ENCODE measurements around the gene RHBDL3. TPM values are rescaled to one million over a fixed set of nuclear protein-coding genes. Genes with fewer than 3 reads are reported as not detected.

Gene RHBDL3
- total RNA-seq, 4 donors from 2014 or later = not detected

DNA sequence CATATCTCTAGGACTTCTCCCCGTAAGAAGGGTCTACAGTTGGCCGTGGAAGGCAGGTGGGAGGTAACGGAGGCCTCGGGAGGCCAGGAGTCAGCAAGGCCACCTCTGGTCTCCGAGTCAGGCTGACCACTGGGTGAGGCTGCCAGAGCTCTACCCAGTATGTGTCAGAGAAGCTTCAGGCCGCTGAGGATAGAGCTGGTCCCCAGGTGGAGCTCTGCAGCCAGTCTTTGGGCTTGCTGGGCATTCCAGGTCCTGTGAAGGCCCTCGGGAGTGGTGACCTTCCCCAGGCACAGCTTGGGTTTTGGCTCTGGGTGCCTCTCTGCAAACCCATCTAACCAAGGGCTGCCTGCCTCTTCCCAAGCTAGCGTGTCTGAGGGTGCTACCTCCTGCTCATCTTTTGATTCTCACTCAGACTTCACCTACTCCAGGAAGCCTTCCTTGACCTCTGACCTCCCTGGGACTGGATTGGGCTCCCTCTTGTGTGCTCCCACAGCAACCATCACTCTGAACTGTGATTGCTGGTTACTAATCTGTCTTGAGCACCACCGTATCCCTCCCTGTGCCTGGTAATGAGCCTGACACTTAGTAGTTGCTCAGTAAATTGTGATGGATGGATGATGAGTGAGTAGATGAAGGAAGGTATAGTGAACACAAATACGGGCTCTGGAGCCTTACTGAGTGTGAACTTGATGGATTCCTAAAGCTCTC, 22.3 kb downstream of the RHBDL3 start:
- Histone ChIP-seq H3K4me1 (no peaks in the 10 kb centered on the region), H3K4me3 (no peak overlapping the region), H3K27ac (no peak overlapping the region), H3K36me3 (no peaks in the 10 kb centered on the region), H3K9me3 (no peaks in the 10 kb centered on the region), H3K27me3 (no peaks in the 10 kb centered on the region)
- intact Hi-C loops (cut with DNase I; ENCODE audit: low total_unique reads) (no loop called here), in situ Hi-C loops (cut with MboI; ENCODE audit: low sequenced_read_pairs in 4 of 4) (no loop called here)
- ATAC-seq = no peak
- no peak for TF ChIP-seq POLR2A (IDR thresholded peaks at IDR 0.05)
- TF ChIP-seq, protein P1, sequence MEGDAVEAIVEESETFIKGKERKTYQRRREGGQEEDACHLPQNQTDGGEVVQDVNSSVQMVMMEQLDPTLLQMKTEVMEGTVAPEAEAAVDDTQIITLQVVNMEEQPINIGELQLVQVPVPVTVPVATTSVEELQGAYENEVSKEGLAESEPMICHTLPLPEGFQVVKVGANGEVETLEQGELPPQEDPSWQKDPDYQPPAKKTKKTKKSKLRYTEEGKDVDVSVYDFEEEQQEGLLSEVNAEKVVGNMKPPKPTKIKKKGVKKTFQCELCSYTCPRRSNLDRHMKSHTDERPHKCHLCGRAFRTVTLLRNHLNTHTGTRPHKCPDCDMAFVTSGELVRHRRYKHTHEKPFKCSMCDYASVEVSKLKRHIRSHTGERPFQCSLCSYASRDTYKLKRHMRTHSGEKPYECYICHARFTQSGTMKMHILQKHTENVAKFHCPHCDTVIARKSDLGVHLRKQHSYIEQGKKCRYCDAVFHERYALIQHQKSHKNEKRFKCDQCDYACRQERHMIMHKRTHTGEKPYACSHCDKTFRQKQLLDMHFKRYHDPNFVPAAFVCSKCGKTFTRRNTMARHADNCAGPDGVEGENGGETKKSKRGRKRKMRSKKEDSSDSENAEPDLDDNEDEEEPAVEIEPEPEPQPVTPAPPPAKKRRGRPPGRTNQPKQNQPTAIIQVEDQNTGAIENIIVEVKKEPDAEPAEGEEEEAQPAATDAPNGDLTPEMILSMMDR (IDR thresholded peaks at IDR 0.05 in 4 of 5, conservative IDR thresholded peaks at IDR 0.05 in 1 of 5) = no peak
- DNase-seq = no peak

DNA sequence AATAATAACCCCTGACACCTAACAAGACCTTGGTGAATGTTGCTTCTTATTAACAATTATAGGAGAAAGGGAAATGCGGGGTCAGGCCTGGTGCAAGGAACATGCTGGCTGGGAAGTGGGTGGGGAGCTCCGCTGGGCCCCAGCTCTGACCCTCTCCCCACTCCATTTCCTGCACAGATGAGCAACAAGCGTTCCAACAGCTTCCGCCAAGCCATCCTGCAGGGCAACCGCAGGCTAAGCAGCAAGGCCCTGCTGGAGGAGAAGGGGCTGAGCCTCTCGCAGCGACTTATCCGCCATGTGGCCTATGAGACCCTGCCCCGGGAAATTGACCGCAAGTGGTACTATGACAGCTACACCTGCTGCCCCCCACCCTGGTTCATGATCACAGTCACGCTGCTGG, 23.0 kb downstream of the RHBDL3 start:
- no peak overlapping the region for H3K27ac ChIP-seq

DNA sequence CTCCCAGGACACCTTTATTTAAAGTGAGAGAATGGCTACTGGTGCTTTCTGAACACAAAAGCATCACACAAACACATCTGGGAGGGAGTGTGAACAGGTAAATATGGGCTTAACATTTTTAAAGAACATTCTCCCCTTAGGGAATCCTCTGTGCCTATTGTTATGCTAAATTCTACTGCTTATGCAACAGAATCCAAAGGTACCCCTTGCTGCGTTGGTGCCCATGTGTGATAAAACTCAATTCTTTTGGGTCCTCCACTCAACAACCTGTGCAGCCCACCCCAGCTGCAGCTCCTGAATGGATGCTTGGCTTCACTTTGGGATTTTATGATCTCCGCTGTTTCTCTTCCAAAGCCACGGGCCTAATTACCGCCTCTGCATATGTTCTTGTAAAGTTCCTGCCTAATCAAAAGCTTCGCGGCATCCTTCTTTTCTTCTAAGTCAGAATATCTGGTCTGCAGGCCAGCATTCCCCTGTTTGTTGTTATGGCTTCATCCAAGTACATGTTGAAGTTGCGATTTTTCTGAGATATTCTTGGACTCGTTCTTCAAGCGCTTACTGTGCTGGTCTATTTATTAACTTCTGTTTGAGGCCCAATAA, 23.9 kb downstream of the RHBDL3 start:
- Histone ChIP-seq H3K4me1 (no peaks in the 10 kb centered on the region), H3K9me3 (no peaks in the 10 kb centered on the region), H3K27ac (no peak overlapping the region), H3K27me3 (no peaks in the 10 kb centered on the region), H3K4me3 (no peak overlapping the region), H3K36me3 (no peaks in the 10 kb centered on the region)
- in situ Hi-C loops (cut with MboI; ENCODE audit: low sequenced_read_pairs in 4 of 4) = no loop called here
- TF ChIP-seq, protein P1 (IDR thresholded peaks at IDR 0.05 in 4 of 5, conservative IDR thresholded peaks at IDR 0.05 in 1 of 5) = no peak
- no peak for TF ChIP-seq POLR2A (IDR thresholded peaks at IDR 0.05)
- ATAC-seq (no peak), DNase-seq (no peak)
- intact Hi-C loops (cut with DNase I; ENCODE audit: low total_unique reads) = no loop called here

More for the DNA sequence above, 23.0 kb downstream of the RHBDL3 start:
- TF ChIP-seq, protein P1 (IDR thresholded peaks at IDR 0.05 in 4 of 5, conservative IDR thresholded peaks at IDR 0.05 in 1 of 5) = no peak
- no peak for TF ChIP-seq POLR2A (IDR thresholded peaks at IDR 0.05)
- Histone ChIP-seq H3K9me3 (no peaks in the 10 kb centered on the region), H3K4me3 (no peak overlapping the region), H3K4me1 (no peaks in the 10 kb centered on the region), H3K36me3 (no peaks in the 10 kb centered on the region), H3K27me3 (no peaks in the 10 kb centered on the region)
- no peak for ATAC-seq
- intact Hi-C loops (cut with DNase I; ENCODE audit: low total_unique reads) (no loop called here), in situ Hi-C loops (cut with MboI; ENCODE audit: low sequenced_read_pairs in 4 of 4) (no loop called here)
- no peak for DNase-seq

DNA sequence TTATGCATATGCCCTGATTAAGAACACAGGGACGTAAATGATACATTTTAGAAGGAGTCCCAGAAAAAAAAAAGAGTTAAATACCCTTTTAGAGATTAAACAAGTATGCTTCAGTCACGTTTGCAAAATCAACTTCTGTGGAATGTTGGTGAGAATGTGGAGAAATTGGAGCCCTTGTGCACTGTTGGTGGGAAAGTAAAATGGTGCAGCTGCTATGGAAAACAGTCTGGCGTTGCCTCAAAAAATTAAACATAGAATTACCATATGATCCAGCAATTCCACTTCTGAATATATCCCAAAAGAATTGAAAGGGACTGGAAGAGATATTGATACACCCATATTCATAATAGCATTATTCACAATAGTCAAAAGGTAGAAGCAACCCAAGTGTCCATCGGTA, 26.5 kb downstream of the RHBDL3 start:
- TF ChIP-seq POLR2A (IDR thresholded peaks at IDR 0.05) = no peak
- TF ChIP-seq, protein P1 (IDR thresholded peaks at IDR 0.05 in 4 of 5, conservative IDR thresholded peaks at IDR 0.05 in 1 of 5) = no peak
- Histone ChIP-seq H3K4me3 (no peak overlapping the region), H3K9me3 (no peaks in the 10 kb centered on the region), H3K27me3 (no peaks in the 10 kb centered on the region), H3K4me1 (no peaks in the 10 kb centered on the region), H3K27ac (no peak overlapping the region), H3K36me3 (no peaks in the 10 kb centered on the region)
- in situ Hi-C loops (cut with MboI; ENCODE audit: low sequenced_read_pairs in 4 of 4) = no loop called here
- ATAC-seq = no peak
- no peak for DNase-seq
- intact Hi-C loops (cut with DNase I; ENCODE audit: low total_unique reads) = no loop called here
